Gastrocnemius medialis (tissue), 4 donors: ENCODE results near the gene DHRS12. TPM values are rescaled to one million over a fixed set of nuclear protein-coding genes. Genes with fewer than 3 reads are reported as not detected.

Experiments
- ATAC-seq, 2 donors: fragments of 150-250 bp; one replicate each; pipeline ENCODE4 v1.9.1; 2016
- DNase-seq, 2 donors: peaks; one replicate each; pipeline ENCODE4 v3.0.0-alpha.2; 2019
- H3K27ac ChIP-seq, 4 donors: fragments of 200-600 bp; sonication (generic); 1 replicate in 1 of 4; 2 replicates in 3 of 4; pipeline ENCODE4 v1.5.1; 2016 to 2018; ENCODE audit warnings: mild to moderate bottlenecking in 2 of 4, moderate library complexity in 1 of 4
- H3K27me3 ChIP-seq, 3 donors: fragments of 200-600 bp; sonication (generic) in 2 of 3; 1 replicate in 1 of 3; 2 replicates in 2 of 3; pipeline versions ENCODE4 v1.5.1 to v1.6.0; 2016 to 2019; ENCODE audit warnings: mild to moderate bottlenecking in 1 of 3, moderate library complexity in 1 of 3
- H3K36me3 ChIP-seq, 2 donors: fragments of 200-600 bp; sonication (generic) in 1 of 2; one replicate each; pipeline ENCODE4 v1.5.1; 2017 to 2018
- H3K4me1 ChIP-seq, 2 donors: fragments of 200-600 bp; sonication (generic) in 1 of 2; one replicate each; pipeline ENCODE4 v1.5.1; 2016 to 2017; ENCODE audit warnings: mild to moderate bottlenecking in 2 of 2
- H3K4me3 ChIP-seq, 4 donors: fragments of 200-600 bp; sonication (generic) in 3 of 4; 1 replicate in 1 of 4; 2 replicates in 3 of 4; pipeline ENCODE4 v1.5.1; 2016 to 2019; ENCODE audit warnings: mild to moderate bottlenecking in 2 of 4
- H3K9me3 ChIP-seq, 3 donors: fragments of 200-600 bp; sonication (generic) in 2 of 3; 1 replicate in 1 of 3; 2 replicates in 2 of 3; pipeline ENCODE4 v1.5.1; 2016 to 2019
- POLR2A ChIP-seq, 2 donors: fragments of 450-650 bp; IDR thresholded peaks; one replicate each; pipeline ENCODE4 v1.6.1; 2017; ENCODE audit warnings: antibody characterized with exemption in 2 of 2, mild to moderate bottlenecking in 2 of 2, moderate library complexity in 2 of 2
- in situ Hi-C, 4 donors: fragments of 200-750 bp; cut with MboI; loops; one replicate each; pipeline versions ENCODE4 v1.15.0 to v1.8.0; 2017; ENCODE audit warnings: low sequenced_read_pairs in 4 of 4
- intact Hi-C: fragments of 100-400 bp; cut with DNase I; formaldehyde crosslinking; loops from one replicate; pipeline ENCODE4 v1.15.1; 2023; ENCODE audit warnings: low total_unique reads
- total RNA-seq, 4 donors: library from RNA; depleted of rRNA; stranded (reverse); fragments of >200 nt; gene quantifications; one replicate each; pipeline versions ENCODE4 v1.1.0 to v1.2.3, GENCODE V29; 2016
- TF ChIP-seq, protein P1 (sequence below), 5 experiments: fragments of 450-650 bp in 3 of 5; fragments of 200-600 bp in 2 of 5; sonication (generic) in 2 of 5; IDR thresholded peaks in 4 of 5; conservative IDR thresholded peaks in 1 of 5; 1 replicate in 4 of 5; 2 replicates in 1 of 5; pipeline ENCODE4 v1.5.1; 2016 to 2019; ENCODE audit warnings: antibody characterized with exemption in 5 of 5, mild to moderate bottlenecking in 3 of 5, moderate library complexity in 3 of 5

DHRS12 gene
- total RNA-seq, 4 donors from 2014 or later = 1.8 to 6.0 (median 4.7) TPM

DNA sequence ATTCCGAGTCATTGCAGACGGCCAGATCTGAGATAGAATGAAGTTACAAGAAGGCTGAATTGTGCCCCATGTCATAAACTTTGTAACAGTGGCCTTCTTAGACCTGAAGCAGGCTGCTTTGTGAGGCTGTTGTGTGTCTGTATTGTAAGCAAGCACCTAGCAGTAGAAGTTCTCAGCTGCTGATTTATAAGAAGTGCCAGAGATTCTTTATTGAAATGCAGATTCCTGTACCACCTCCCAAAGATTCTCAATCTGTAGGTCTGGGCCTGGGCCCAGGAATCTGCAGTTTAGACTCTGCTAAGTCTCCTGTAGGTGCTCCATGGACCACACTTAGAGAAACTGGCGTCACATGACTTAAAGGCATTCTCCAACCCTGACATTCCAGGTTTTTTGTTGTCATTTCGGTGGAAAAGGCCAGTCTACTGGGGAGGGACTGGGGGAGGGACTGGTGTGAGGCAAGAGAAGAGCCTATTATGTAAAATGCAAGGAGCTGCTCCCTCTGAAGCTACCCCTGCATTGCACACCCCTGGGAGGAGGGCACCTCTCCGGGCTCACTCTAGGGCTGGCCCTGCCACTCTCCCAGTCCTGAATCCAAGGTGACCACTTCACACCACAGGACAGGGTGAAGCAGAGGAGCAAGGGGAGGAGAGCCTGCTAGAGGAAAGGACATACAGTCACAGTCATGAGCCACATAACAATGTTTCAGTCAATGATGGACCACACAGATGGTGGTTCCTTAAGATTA, 41.8 kb upstream of the DHRS12 start:
- peak overlapping the region in 3 of 4 donors; percentile 7 to 47 (median 14) for H3K4me3 ChIP-seq
- no peaks in the 10 kb centered on the region for H3K27me3 ChIP-seq
- DNase-seq (no peak), ATAC-seq (no peak)
- in situ Hi-C loops = no loop called here
- TF ChIP-seq, protein P1, sequence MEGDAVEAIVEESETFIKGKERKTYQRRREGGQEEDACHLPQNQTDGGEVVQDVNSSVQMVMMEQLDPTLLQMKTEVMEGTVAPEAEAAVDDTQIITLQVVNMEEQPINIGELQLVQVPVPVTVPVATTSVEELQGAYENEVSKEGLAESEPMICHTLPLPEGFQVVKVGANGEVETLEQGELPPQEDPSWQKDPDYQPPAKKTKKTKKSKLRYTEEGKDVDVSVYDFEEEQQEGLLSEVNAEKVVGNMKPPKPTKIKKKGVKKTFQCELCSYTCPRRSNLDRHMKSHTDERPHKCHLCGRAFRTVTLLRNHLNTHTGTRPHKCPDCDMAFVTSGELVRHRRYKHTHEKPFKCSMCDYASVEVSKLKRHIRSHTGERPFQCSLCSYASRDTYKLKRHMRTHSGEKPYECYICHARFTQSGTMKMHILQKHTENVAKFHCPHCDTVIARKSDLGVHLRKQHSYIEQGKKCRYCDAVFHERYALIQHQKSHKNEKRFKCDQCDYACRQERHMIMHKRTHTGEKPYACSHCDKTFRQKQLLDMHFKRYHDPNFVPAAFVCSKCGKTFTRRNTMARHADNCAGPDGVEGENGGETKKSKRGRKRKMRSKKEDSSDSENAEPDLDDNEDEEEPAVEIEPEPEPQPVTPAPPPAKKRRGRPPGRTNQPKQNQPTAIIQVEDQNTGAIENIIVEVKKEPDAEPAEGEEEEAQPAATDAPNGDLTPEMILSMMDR (IDR thresholded peaks at IDR 0.05 in 4 of 5, conservative IDR thresholded peaks at IDR 0.05 in 1 of 5) = no peak
- H3K27ac ChIP-seq = no peak overlapping the region
- no peaks in the 10 kb centered on the region for H3K4me1 ChIP-seq
- no peaks in the 10 kb centered on the region for H3K36me3 ChIP-seq
- no peaks in the 10 kb centered on the region for H3K9me3 ChIP-seq
- intact Hi-C loops = loop anchor here (1.0 kb wide), 1 partner anchor 282 kb away; no protein-coding TSS in a partner anchor

GRCh38 chr13:51844862-51845573, 41.1 kb upstream of the DHRS12 start, which contains the start of gene TMEM272:
TSS of gene TMEM272 (minus strand) at chr13:51845177. CDS start at chr13:51838530, 6,647 bp downstream.
- H3K27ac ChIP-seq = no peak within 1 kb of the TSS
- in situ Hi-C loops = no loop called here
- ATAC-seq (peak in 1 of 2 donors; percentile 76), DNase-seq (no peak)
- intact Hi-C loops = loop anchor here (1.0 kb wide), 1 partner anchor 282 kb away; no protein-coding TSS in a partner anchor
- H3K4me1 ChIP-seq = no peaks in the 10 kb centered on the region
- no peak for TF ChIP-seq POLR2A (IDR thresholded peaks at IDR 0.05)
- TF ChIP-seq, protein P1 (IDR thresholded peaks at IDR 0.05 in 4 of 5, conservative IDR thresholded peaks at IDR 0.05 in 1 of 5) = peak; percentile 43 to 88 (median 73)
- H3K4me3 ChIP-seq = peak within 1 kb of the TSS; percentile 7 to 47 (median 14)
- no peaks in the 10 kb centered on the region for H3K27me3 ChIP-seq
- no peaks in the 10 kb centered on the region for H3K9me3 ChIP-seq
- no peaks in the 10 kb centered on the region for H3K36me3 ChIP-seq

- Histone ChIP-seq H3K27me3 (no peaks in the 10 kb centered on the region), H3K27ac (no peak overlapping the region), H3K36me3 (no peaks in the 10 kb centered on the region), H3K4me3 (no peak overlapping the region), H3K9me3 (no peaks in the 10 kb centered on the region), H3K4me1 (no peaks in the 10 kb centered on the region)
- intact Hi-C loops (no loop called here), in situ Hi-C loops (no loop called here)
- no peak for ATAC-seq
- no peak for DNase-seq
- TF ChIP-seq POLR2A (IDR thresholded peaks at IDR 0.05) = no peak
- TF ChIP-seq, protein P1 (IDR thresholded peaks at IDR 0.05 in 4 of 5, conservative IDR thresholded peaks at IDR 0.05 in 1 of 5) = no peak
Observed at GRCh38 chr13:51843529-51843928, 39.6 kb upstream of the DHRS12 start.

- Histone ChIP-seq H3K27me3 (no peaks in the 10 kb centered on the region), H3K9me3 (no peaks in the 10 kb centered on the region), H3K4me3 (no peak overlapping the region), H3K4me1 (no peaks in the 10 kb centered on the region), H3K27ac (no peak overlapping the region), H3K36me3 (no peaks in the 10 kb centered on the region)
- intact Hi-C loops = no loop called here
- TF ChIP-seq, protein P1 (IDR thresholded peaks at IDR 0.05 in 4 of 5, conservative IDR thresholded peaks at IDR 0.05 in 1 of 5) = no peak
- TF ChIP-seq POLR2A (IDR thresholded peaks at IDR 0.05) = no peak
- in situ Hi-C loops = no loop called here
- DNase-seq (no peak), ATAC-seq (no peak)
Observed at GRCh38 chr13:51841732-51842131, 37.8 kb upstream of the DHRS12 start.
